Activated T-helper 2 cell treated with anti-CD3 and anti-CD28 coated beads, Interferon-gamma antibody, Interleukin-2, Interleukin-4, amounts not matched to agents 10 μg/mL and 5 μg/mL and 100 μg/mL, durations not matched to agents 14 hours and 24 hours and 36 hours (primary cell): ENCODE data around the gene TRIM8. TPM values are rescaled to one million over a fixed set of nuclear protein-coding genes. Genes with fewer than 3 reads are reported as not detected.
A peak's percentile ranks its signal among the peaks of the same experiment; 100 is the strongest.
"Not testable (repeated sequence)": the region's sequence is repeated elsewhere in the genome, so short reads cannot be mapped to it uniquely, and the experiment has no call there.

Experiments
- DNase-seq: peaks from one replicate; pipeline ENCODE4 v3.0.0; 2021; ENCODE audit warnings: low spot score
- H3K27ac Mint-ChIP-seq: one replicate; pipeline ENCODE4 v1.8.0; 2021; ENCODE audit warnings: mixed read lengths
- H3K27me3 Mint-ChIP-seq: one replicate; pipeline ENCODE4 v1.8.0; 2021; ENCODE audit warnings: low read depth, mixed read lengths
- H3K36me3 Mint-ChIP-seq: one replicate; pipeline ENCODE4 v1.8.0; 2021; ENCODE audit warnings: low read depth, mixed read lengths
- H3K4me1 Mint-ChIP-seq: one replicate; pipeline ENCODE4 v1.8.0; 2021; ENCODE audit warnings: low read depth, mixed read lengths
- H3K4me3 Mint-ChIP-seq: one replicate; pipeline ENCODE4 v1.8.0; 2021; ENCODE audit warnings: low read depth, mild to moderate bottlenecking, moderate library complexity, mixed read lengths
- H3K9me3 Mint-ChIP-seq: one replicate; pipeline ENCODE4 v1.8.0; 2021; ENCODE audit warnings: mixed read lengths
- intact Hi-C: fragments of 100-400 bp; cut with micrococcal nuclease; formaldehyde crosslinking; loops from one replicate; pipeline ENCODE4 v1.15.1; 2023
- total RNA-seq: library from RNA; stranded (reverse); gene quantifications from 2 replicates; pipeline ENCODE4 v1.2.3, GENCODE V29; 2022

Gene TRIM8
- total RNA-seq, 1 donor from 2014 or later, result 82.9 TPM

GRCh38 chr10:102658802-102659201, 14.5 kb downstream of the TRIM8 start:
- H3K4me3 Mint-ChIP-seq, result no peak overlapping the region
- peak overlapping the region; percentile 57 for H3K27ac Mint-ChIP-seq
- no peaks in the 10 kb centered on the region for H3K27me3 Mint-ChIP-seq
- no peak for DNase-seq
- intact Hi-C loops, result no loop called here
- H3K36me3 Mint-ChIP-seq, result peaks cover 45% of the 10 kb centered on the region
- H3K4me1 Mint-ChIP-seq, result peaks cover 32% of the 10 kb centered on the region
- no peaks in the 10 kb centered on the region for H3K9me3 Mint-ChIP-seq

GRCh38 chr10:102660888-102661657, 16.8 kb downstream of the TRIM8 start:
- peaks cover 26% of the 10 kb centered on the region for H3K36me3 Mint-ChIP-seq
- intact Hi-C loops, result loop anchor here (1.0 kb wide), 3 partner anchors 15 to 158 kb away; partner anchors contain the start of gene SUFU

GRCh38 chr10:102661658-102662028, 17.4 kb downstream of the TRIM8 start:
- no peaks in the 10 kb centered on the region for H3K9me3 Mint-ChIP-seq
- peak overlapping the region; percentile 63 for H3K4me3 Mint-ChIP-seq
- H3K27me3 Mint-ChIP-seq, result no peaks in the 10 kb centered on the region
- H3K27ac Mint-ChIP-seq, result peak overlapping the region; percentile 90
- H3K4me1 Mint-ChIP-seq, result peaks cover 28% of the 10 kb centered on the region
- peaks cover 21% of the 10 kb centered on the region for H3K36me3 Mint-ChIP-seq
- intact Hi-C loops, result loop anchor here (1.0 kb wide), 3 partner anchors 15 to 158 kb away; partner anchors contain the start of gene SUFU
- DNase-seq, result no peak

More at GRCh38 chr10:102660888-102661657, 16.8 kb downstream of the TRIM8 start:
- DNase-seq, result peak; percentile 65
- Mint-ChIP-seq H3K27ac (peak overlapping the region; percentile 90), H3K27me3 (no peaks in the 10 kb centered on the region), H3K4me1 (peaks cover 28% of the 10 kb centered on the region), H3K4me3 (peak overlapping the region; percentile 63), H3K9me3 (no peaks in the 10 kb centered on the region)

GRCh38 chr10:102665904-102666509, 21.7 kb downstream of the TRIM8 start:
- no peak for DNase-seq
- no peak overlapping the region for H3K27ac Mint-ChIP-seq
- no peaks in the 10 kb centered on the region for H3K27me3 Mint-ChIP-seq
- intact Hi-C loops, result no loop called here
- H3K9me3 Mint-ChIP-seq, result no peaks in the 10 kb centered on the region
- H3K4me1 Mint-ChIP-seq, result peaks cover 18% of the 10 kb centered on the region
- H3K4me3 Mint-ChIP-seq, result no peak overlapping the region
- no peaks in the 10 kb centered on the region for H3K36me3 Mint-ChIP-seq

- intact Hi-C loops, H3K27me3 Mint-ChIP-seq, H3K27ac Mint-ChIP-seq, DNase-seq, H3K9me3 Mint-ChIP-seq, H3K4me3 Mint-ChIP-seq, H3K4me1 Mint-ChIP-seq, H3K36me3 Mint-ChIP-seq: not testable (repeated sequence)
Measured at GRCh38 chr10:102667411-102667810, 23.1 kb downstream of the TRIM8 start.

- no peaks in the 10 kb centered on the region for H3K36me3 Mint-ChIP-seq
- no peaks in the 10 kb centered on the region for H3K27me3 Mint-ChIP-seq
- peaks cover 8% of the 10 kb centered on the region for H3K4me1 Mint-ChIP-seq
- no peak overlapping the region for H3K27ac Mint-ChIP-seq
- no peaks in the 10 kb centered on the region for H3K9me3 Mint-ChIP-seq
- no peak overlapping the region for H3K4me3 Mint-ChIP-seq
- intact Hi-C loops, result no loop called here
- no peak for DNase-seq
Measured at GRCh38 chr10:102668326-102669107, 24.2 kb downstream of the TRIM8 start.

- Mint-ChIP-seq H3K4me1 (peaks cover 15% of the 10 kb centered on the region), H3K27ac (no peak overlapping the region), H3K36me3 (no peaks in the 10 kb centered on the region), H3K4me3 (no peak overlapping the region), H3K27me3 (no peaks in the 10 kb centered on the region), H3K9me3 (no peaks in the 10 kb centered on the region)
- intact Hi-C loops, result loop anchor here (5.0 kb wide), 1 partner anchor 43 kb away; the partner anchor contains the start of genes ARL3 and SFXN2
- DNase-seq, result no peak
Measured at GRCh38 chr10:102669206-102670064, 25.2 kb downstream of the TRIM8 start.

GRCh38 chr10:102670065-102670670, 25.9 kb downstream of the TRIM8 start:
- DNase-seq, result no peak
- Mint-ChIP-seq H3K4me1 (peaks cover 22% of the 10 kb centered on the region), H3K4me3 (no peak overlapping the region), H3K36me3 (no peaks in the 10 kb centered on the region), H3K27me3 (no peaks in the 10 kb centered on the region), H3K9me3 (no peaks in the 10 kb centered on the region), H3K27ac (no peak overlapping the region)
- intact Hi-C loops, result loop anchor here (5.0 kb wide), 1 partner anchor 42 kb away; the partner anchor contains the start of genes ARL3 and SFXN2

GRCh38 chr10:102670871-102671434, 26.7 kb downstream of the TRIM8 start:
- Mint-ChIP-seq H3K27ac (no peak overlapping the region), H3K9me3 (no peaks in the 10 kb centered on the region), H3K4me1 (peaks cover 27% of the 10 kb centered on the region), H3K36me3 (no peaks in the 10 kb centered on the region), H3K4me3 (no peak overlapping the region), H3K27me3 (no peaks in the 10 kb centered on the region)
- intact Hi-C loops, result loop anchor here (5.0 kb wide), 1 partner anchor 41 kb away; the partner anchor contains the start of genes ARL3 and SFXN2
- DNase-seq, result no peak

GRCh38 chr10:102673236-102673818, 29.0 kb downstream of the TRIM8 start:
- Mint-ChIP-seq H3K4me3 (peak overlapping the region; percentile 70), H3K27ac (peak overlapping the region; percentile 69), H3K27me3 (no peaks in the 10 kb centered on the region), H3K36me3 (peaks cover 4% of the 10 kb centered on the region), H3K9me3 (no peaks in the 10 kb centered on the region), H3K4me1 (peaks cover 28% of the 10 kb centered on the region)
- intact Hi-C loops, result loop anchor here (5.0 kb wide), 1 partner anchor 39 kb away; the partner anchor contains the start of genes ARL3 and SFXN2
- no peak for DNase-seq

GRCh38 chr10:102673819-102674511, 29.7 kb downstream of the TRIM8 start:
- H3K4me1 Mint-ChIP-seq, result peaks cover 30% of the 10 kb centered on the region
- peaks cover 6% of the 10 kb centered on the region for H3K36me3 Mint-ChIP-seq
- intact Hi-C loops, result loop anchor here (2.0 to 5.0 kb wide), 2 partner anchors 27 to 38 kb away; partner anchors contain the start of genes ARL3 and SFXN2
- peak overlapping the region; percentile 69 for H3K27ac Mint-ChIP-seq
- DNase-seq, result peak; percentile 66
- H3K9me3 Mint-ChIP-seq, result no peaks in the 10 kb centered on the region
- H3K4me3 Mint-ChIP-seq, result peak overlapping the region; percentile 70
- no peaks in the 10 kb centered on the region for H3K27me3 Mint-ChIP-seq
